ENCODE results near the gene SMAD9.

- TF ChIP-seq CTCF (conservative IDR thresholded peaks at IDR 0.05) (no peak), ZFX (IDR thresholded peaks at IDR 0.05) (no peak)
Observed at GRCh38 chr13:36822785-36823184, 97.3 kb downstream of the SMAD9 start.

All from C4-2B (cell line).